GM10266 (cell line): ENCODE measurements around the gene STAG2.

Experiments used
- DNase-seq: peaks from one replicate; pipeline ENCODE4 v3.0.0; 2012; ENCODE audit errors: extremely low spot score
- TF ChIP-seq, protein P1 (sequence below): IDR thresholded peaks from 2 replicates; pipeline ENCODE4 v1.5.1; 2012; ENCODE audit warnings: mild to moderate bottlenecking, low read depth; ENCODE audit not compliant: control insufficient read depth, insufficient read depth; ENCODE audit errors: missing control alignments

STAG2 gene

DNA sequence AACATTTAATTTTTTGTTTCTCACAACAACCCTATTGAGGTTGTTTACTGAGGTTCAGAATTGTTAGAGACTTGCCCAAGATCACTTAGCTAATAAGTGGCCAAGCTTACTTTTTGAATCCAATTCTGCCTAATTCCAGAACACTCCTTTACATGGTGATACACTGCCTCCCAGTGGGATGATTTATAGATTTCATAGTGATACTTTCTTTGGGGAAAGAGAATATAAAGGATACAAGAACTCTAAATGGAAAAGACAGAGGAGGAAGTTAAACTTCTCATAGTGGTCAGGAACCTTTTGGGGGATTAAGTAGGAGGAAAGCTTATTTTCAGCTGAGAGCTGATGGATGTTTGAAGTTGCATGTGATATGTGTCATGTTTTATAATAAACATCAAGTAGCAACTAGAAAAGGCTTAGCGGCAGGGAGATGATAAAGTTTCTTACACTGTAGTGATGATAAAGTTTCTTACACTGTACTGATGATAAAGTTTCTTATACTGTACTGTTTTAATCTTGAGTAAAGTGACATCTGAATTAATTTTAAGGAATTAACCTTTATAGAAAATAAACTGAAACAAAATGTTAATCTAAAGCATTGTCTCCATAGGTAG lies 15.3 kb downstream of the STAG2 start:
- TF ChIP-seq, protein P1, sequence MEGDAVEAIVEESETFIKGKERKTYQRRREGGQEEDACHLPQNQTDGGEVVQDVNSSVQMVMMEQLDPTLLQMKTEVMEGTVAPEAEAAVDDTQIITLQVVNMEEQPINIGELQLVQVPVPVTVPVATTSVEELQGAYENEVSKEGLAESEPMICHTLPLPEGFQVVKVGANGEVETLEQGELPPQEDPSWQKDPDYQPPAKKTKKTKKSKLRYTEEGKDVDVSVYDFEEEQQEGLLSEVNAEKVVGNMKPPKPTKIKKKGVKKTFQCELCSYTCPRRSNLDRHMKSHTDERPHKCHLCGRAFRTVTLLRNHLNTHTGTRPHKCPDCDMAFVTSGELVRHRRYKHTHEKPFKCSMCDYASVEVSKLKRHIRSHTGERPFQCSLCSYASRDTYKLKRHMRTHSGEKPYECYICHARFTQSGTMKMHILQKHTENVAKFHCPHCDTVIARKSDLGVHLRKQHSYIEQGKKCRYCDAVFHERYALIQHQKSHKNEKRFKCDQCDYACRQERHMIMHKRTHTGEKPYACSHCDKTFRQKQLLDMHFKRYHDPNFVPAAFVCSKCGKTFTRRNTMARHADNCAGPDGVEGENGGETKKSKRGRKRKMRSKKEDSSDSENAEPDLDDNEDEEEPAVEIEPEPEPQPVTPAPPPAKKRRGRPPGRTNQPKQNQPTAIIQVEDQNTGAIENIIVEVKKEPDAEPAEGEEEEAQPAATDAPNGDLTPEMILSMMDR, result no peak
- no peak for DNase-seq

GRCh38 chrX:123983240-123983639 lies 21.7 kb downstream of the STAG2 start:
- TF ChIP-seq, protein P1, result no peak
- DNase-seq, result no peak

DNA sequence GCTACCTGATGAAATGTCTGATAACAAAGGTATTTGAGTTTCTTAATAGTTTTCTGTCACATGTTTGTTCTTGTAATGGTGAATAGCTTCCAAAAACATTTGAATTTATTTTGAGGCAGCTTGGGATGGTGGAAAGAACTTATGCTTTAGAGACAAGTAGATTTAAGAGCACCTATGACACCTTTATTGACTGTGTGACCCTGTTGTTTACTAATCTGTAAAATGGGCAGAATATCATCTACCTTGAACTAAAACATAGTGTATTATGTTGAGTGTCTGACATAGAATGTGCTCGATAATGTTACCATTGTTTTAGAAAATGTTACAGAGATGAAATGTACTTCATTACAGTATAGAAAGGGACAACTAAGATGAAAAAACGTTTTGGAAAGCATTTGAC lies 24.9 kb downstream of the STAG2 start:
- no peak for DNase-seq
- TF ChIP-seq, protein P1, result no peak

GRCh38 chrX:123988423-123989111 lies 27.1 kb downstream of the STAG2 start:
- TF ChIP-seq, protein P1, result no peak
- DNase-seq, result no peak

- DNase-seq, result no peak
- TF ChIP-seq, protein P1, result no peak
Measured at GRCh38 chrX:123989235-123989634, 27.7 kb downstream of the STAG2 start.

DNA sequence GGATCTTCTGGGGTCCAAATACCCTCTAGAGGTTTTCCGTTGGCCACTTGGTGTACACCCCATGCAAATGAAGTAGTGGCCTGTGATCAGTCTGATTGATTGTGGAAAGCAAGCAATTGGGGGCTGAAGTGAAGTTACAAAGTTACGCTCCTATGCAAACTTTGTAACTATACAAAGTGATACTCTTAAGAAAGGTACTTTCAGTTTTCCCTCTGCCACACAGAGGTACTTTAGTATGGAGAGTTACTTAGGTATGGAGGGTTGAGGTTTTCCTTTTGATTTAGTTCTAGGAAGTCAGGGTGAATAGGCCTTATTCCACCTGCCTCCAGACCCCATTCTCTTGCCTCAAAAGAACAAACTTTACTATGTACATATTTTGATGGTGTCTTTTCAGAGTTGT lies 28.7 kb downstream of the STAG2 start:
- DNase-seq, result no peak
- TF ChIP-seq, protein P1, result no peak

- TF ChIP-seq, protein P1, result no peak
Measured at GRCh38 chrX:123990602-123991001, 29.1 kb downstream of the STAG2 start.

More at GRCh38 chrX:123990602-123991001, 29.1 kb downstream of the STAG2 start:
- DNase-seq, result no peak
